ENCODE data around the gene UCN3. TPM values are rescaled to one million over a fixed set of nuclear protein-coding genes. Genes with fewer than 3 reads are reported as not detected.

UCN3 gene
- total and polyA plus RNA-seq, 9 of the 15 experiments (the other 6 are each of a cell fraction or from before 2014, with no cell fraction given): not detected

- TF ChIP-seq SFPQ (IDR thresholded peaks at IDR 0.05; ENCODE audit: low read depth, low read length): no peak
- TF ChIP-seq FOXJ3 (CRISPR knock-in tag; IDR thresholded peaks at IDR 0.05): no peak
- TF ChIP-seq PRDM10 (IDR thresholded peaks at IDR 0.05; ENCODE audit: partially characterized antibody): no peak
- TF ChIP-seq CHD7 (IDR thresholded peaks at IDR 0.05; ENCODE audit: low read depth, low read length): no peak
- TF ChIP-seq ZNF41 (CRISPR knock-in tag; conservative IDR thresholded peaks at IDR 0.05): no peak
- TF ChIP-seq CEBPG (CRISPR knock-in tag; IDR thresholded peaks at IDR 0.05): no peak
- no peak for TF ChIP-seq CEBPG (tag; conservative IDR thresholded peaks at IDR 0.05 in 1 of 2, IDR thresholded peaks at IDR 0.05 in 1 of 2)
- TF ChIP-seq POLR2B (IDR thresholded peaks at IDR 0.05; ENCODE audit: low read depth, partially characterized antibody): no peak
- no peak for TF ChIP-seq PCBP1 (IDR thresholded peaks at IDR 0.05; ENCODE audit: low read depth, low read length, poor library complexity, severe bottlenecking)
- no peak for TF ChIP-seq SRSF7 (optimal IDR thresholded peaks at IDR 0.05; ENCODE audit: low read depth, low read length)
- no peak for TF ChIP-seq RBM17 (IDR thresholded peaks at IDR 0.05; ENCODE audit: borderline replicate concordance, low read depth, low read length)
Measured at GRCh38 chr10:5395168-5395567, 30.4 kb downstream of the UCN3 start (continued).
